SK-N-SH treated with all-trans-retinoic acid at 6 μM for 48 hours (cell line): Measurements from ENCODE around the gene CDC14B.

ENCODE experiments used
- ATAC-seq: fragments of 200-7000 bp; cut with Tn5 transposase; 3 replicates; pipeline ENCODE4 v1.9.1; 2020; ENCODE audit warnings: mild to moderate bottlenecking, moderate library complexity
- ARNTL ChIP-seq: fragments of 450-650 bp; formaldehyde crosslinking; IDR thresholded peaks from 2 replicates; pipeline ENCODE4 v1.5.0; 2020; ENCODE audit warnings: low read depth, mild to moderate bottlenecking, moderate library complexity, borderline replicate concordance
- BACH2 ChIP-seq: fragments of 250-450 bp; sonication (Bioruptor Pico); IDR thresholded peaks from 2 replicates; pipeline ENCODE4 v1.9.0; 2021; ENCODE audit warnings: mild to moderate bottlenecking, borderline replicate concordance
- CSDC2 ChIP-seq: fragments of 250-450 bp; sonication (Bioruptor Pico); IDR thresholded peaks from 2 replicates; pipeline ENCODE4 v1.5.0; 2020; ENCODE audit warnings: mild to moderate bottlenecking, moderate library complexity
- ESRRG ChIP-seq: fragments of 250-450 bp; sonication (Bioruptor Pico); IDR thresholded peaks from 2 replicates; pipeline ENCODE4 v1.6.1; 2021; ENCODE audit warnings: mild to moderate bottlenecking
- ISL1 ChIP-seq: fragments of 250-450 bp; sonication (Bioruptor Pico); IDR thresholded peaks from 2 replicates; pipeline ENCODE4 v2.1.2; 2022; ENCODE audit warnings: mild to moderate bottlenecking, moderate library complexity
- OSR1 ChIP-seq: fragments of 250-450 bp; sonication (Bioruptor Pico); IDR thresholded peaks from 2 replicates; pipeline ENCODE4 v1.8.0; 2022; ENCODE audit warnings: moderate library complexity, mild to moderate bottlenecking, inconsistent platforms
- PPARA ChIP-seq: fragments of 250-450 bp; sonication (Bioruptor Pico); IDR thresholded peaks from 2 replicates; pipeline ENCODE4 v1.5.0; 2020; ENCODE audit warnings: mild to moderate bottlenecking, borderline replicate concordance
- RARB ChIP-seq: fragments of 250-450 bp; sonication (Bioruptor Pico); IDR thresholded peaks from 2 replicates; pipeline ENCODE4 v1.8.0; 2021; ENCODE audit warnings: mild to moderate bottlenecking, moderate library complexity
- SNAI2 ChIP-seq: fragments of 250-450 bp; sonication (Bioruptor Pico); IDR thresholded peaks from 2 replicates; pipeline ENCODE4 v1.5.0; 2020; ENCODE audit warnings: mild to moderate bottlenecking, moderate library complexity
- TCF4 ChIP-seq: fragments of 250-450 bp; sonication (Bioruptor Pico); IDR thresholded peaks from 2 replicates; pipeline ENCODE4 v1.8.0; 2021; ENCODE audit warnings: mild to moderate bottlenecking, moderate library complexity, borderline replicate concordance
- TOX ChIP-seq: fragments of 250-450 bp; sonication (Bioruptor Pico); IDR thresholded peaks from 2 replicates; pipeline ENCODE4 v1.8.0; 2021; ENCODE audit warnings: mild to moderate bottlenecking, moderate library complexity, borderline replicate concordance
- ZC3H10 ChIP-seq: fragments of 250-450 bp; sonication (Bioruptor Pico); IDR thresholded peaks from 2 replicates; pipeline ENCODE4 v1.5.1; 2021; ENCODE audit warnings: mild to moderate bottlenecking, moderate library complexity
- ZFP3 ChIP-seq: fragments of 250-450 bp; sonication (Bioruptor Pico); IDR thresholded peaks from 2 replicates; pipeline ENCODE4 v1.5.0; 2020; ENCODE audit warnings: mild to moderate bottlenecking, moderate library complexity
- ZFP30 ChIP-seq: fragments of 450-650 bp; formaldehyde crosslinking; IDR thresholded peaks from 2 replicates; pipeline ENCODE4 v1.5.0; 2022; ENCODE audit warnings: mild to moderate bottlenecking, moderate library complexity
- ZNF70 ChIP-seq: fragments of 450-650 bp; formaldehyde crosslinking; IDR thresholded peaks from 2 replicates; pipeline ENCODE4 v1.5.0; 2020; ENCODE audit warnings: mild to moderate bottlenecking, moderate library complexity
- ZNF8 ChIP-seq: fragments of 450-650 bp; formaldehyde crosslinking; IDR thresholded peaks from 2 replicates; pipeline ENCODE4 v1.5.0; 2020; ENCODE audit warnings: mild to moderate bottlenecking, moderate library complexity
- TF ChIP-seq, protein P1 (sequence below): fragments of 250-450 bp; sonication (Bioruptor Pico); IDR thresholded peaks from 2 replicates; pipeline ENCODE4 v1.5.1; 2020; ENCODE audit warnings: low read depth, mild to moderate bottlenecking, moderate library complexity
- TF ChIP-seq, protein P2 (sequence below): fragments of 250-450 bp; sonication (Bioruptor Pico); IDR thresholded peaks from 2 replicates; pipeline ENCODE4 v1.5.1; 2021; ENCODE audit warnings: mild to moderate bottlenecking, moderate library complexity
- TF ChIP-seq, protein P3 (sequence below): fragments of 250-450 bp; sonication (Bioruptor Pico); IDR thresholded peaks from 2 replicates; pipeline ENCODE4 v1.5.0; 2020; ENCODE audit warnings: mild to moderate bottlenecking, moderate library complexity
- TF ChIP-seq, protein P4 (sequence below): fragments of 250-450 bp; sonication (Bioruptor Pico); IDR thresholded peaks from 2 replicates; pipeline ENCODE4 v1.8.0; 2020; ENCODE audit warnings: mild to moderate bottlenecking, moderate library complexity, borderline replicate concordance

The CDC14B gene

DNA sequence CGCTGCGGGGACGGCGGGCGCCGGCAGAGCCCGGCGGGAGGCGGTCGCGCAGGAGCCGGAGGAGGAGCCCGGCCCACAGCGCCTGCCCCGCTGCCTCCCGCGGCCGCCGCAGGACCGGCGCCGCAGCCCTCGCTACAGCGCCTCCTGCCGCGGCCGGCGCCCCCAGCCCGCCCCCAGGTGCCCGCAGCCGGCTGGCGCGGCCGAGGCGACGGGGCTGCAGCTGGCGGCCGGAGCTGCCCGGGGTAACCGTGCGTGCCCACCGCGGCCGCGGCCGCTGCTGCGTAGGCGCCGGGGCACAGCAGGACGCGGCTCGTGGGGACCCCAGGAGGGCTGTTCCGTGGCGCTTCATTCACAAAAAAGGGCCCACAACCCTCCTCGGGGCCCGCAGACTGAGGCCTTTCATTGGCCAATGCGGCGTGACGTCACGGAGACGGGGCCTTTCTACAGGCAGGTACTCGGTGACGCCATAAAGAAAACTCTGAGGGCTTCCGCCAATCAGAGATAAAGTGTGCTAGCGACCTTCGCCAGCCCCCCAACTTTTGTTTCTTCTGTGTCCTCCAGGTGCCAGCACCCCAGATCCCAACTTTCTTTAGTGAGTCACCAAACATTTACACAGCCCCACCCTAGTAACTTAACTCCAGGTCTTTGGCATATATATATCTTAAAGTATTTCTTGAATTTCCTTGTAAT is at the start of gene CDC14B:
Gene CDC14B, minus strand, starts transcription at position 353 of the 690 bp plus-strand sequence. CDS start 465 bp downstream, outside the sequence.
- TF ChIP-seq CSDC2 (CRISPR knock-in tag), result no peak
- TF ChIP-seq SNAI2, result no peak
- TF ChIP-seq, protein P1, sequence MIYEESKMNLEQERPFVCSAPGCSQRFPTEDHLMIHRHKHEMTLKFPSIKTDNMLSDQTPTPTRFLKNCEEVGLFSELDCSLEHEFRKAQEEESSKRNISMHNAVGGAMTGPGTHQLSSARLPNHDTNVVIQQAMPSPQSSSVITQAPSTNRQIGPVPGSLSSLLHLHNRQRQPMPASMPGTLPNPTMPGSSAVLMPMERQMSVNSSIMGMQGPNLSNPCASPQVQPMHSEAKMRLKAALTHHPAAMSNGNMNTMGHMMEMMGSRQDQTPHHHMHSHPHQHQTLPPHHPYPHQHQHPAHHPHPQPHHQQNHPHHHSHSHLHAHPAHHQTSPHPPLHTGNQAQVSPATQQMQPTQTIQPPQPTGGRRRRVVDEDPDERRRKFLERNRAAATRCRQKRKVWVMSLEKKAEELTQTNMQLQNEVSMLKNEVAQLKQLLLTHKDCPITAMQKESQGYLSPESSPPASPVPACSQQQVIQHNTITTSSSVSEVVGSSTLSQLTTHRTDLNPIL, result no peak
- TF ChIP-seq, protein P2, sequence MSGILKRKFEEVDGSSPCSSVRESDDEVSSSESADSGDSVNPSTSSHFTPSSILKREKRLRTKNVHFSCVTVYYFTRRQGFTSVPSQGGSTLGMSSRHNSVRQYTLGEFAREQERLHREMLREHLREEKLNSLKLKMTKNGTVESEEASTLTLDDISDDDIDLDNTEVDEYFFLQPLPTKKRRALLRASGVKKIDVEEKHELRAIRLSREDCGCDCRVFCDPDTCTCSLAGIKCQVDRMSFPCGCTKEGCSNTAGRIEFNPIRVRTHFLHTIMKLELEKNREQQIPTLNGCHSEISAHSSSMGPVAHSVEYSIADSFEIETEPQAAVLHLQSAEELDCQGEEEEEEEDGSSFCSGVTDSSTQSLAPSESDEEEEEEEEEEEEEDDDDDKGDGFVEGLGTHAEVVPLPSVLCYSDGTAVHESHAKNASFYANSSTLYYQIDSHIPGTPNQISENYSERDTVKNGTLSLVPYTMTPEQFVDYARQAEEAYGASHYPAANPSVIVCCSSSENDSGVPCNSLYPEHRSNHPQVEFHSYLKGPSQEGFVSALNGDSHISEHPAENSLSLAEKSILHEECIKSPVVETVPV, result no peak
- no peak for TF ChIP-seq ESRRG
- TF ChIP-seq ZNF8, result no peak
- no peak for TF ChIP-seq ZFP30
- TF ChIP-seq, protein P3, sequence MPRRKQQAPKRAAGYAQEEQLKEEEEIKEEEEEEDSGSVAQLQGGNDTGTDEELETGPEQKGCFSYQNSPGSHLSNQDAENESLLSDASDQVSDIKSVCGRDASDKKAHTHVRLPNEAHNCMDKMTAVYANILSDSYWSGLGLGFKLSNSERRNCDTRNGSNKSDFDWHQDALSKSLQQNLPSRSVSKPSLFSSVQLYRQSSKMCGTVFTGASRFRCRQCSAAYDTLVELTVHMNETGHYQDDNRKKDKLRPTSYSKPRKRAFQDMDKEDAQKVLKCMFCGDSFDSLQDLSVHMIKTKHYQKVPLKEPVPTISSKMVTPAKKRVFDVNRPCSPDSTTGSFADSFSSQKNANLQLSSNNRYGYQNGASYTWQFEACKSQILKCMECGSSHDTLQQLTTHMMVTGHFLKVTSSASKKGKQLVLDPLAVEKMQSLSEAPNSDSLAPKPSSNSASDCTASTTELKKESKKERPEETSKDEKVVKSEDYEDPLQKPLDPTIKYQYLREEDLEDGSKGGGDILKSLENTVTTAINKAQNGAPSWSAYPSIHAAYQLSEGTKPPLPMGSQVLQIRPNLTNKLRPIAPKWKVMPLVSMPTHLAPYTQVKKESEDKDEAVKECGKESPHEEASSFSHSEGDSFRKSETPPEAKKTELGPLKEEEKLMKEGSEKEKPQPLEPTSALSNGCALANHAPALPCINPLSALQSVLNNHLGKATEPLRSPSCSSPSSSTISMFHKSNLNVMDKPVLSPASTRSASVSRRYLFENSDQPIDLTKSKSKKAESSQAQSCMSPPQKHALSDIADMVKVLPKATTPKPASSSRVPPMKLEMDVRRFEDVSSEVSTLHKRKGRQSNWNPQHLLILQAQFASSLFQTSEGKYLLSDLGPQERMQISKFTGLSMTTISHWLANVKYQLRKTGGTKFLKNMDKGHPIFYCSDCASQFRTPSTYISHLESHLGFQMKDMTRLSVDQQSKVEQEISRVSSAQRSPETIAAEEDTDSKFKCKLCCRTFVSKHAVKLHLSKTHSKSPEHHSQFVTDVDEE (CRISPR knock-in tag), result no peak
- no peak for TF ChIP-seq RARB (CRISPR knock-in tag)
- no peak for TF ChIP-seq ZC3H10 (CRISPR knock-in tag)
- TF ChIP-seq ARNTL (CRISPR knock-in tag), result no peak
- peak; percentile 84 for ATAC-seq

DNA sequence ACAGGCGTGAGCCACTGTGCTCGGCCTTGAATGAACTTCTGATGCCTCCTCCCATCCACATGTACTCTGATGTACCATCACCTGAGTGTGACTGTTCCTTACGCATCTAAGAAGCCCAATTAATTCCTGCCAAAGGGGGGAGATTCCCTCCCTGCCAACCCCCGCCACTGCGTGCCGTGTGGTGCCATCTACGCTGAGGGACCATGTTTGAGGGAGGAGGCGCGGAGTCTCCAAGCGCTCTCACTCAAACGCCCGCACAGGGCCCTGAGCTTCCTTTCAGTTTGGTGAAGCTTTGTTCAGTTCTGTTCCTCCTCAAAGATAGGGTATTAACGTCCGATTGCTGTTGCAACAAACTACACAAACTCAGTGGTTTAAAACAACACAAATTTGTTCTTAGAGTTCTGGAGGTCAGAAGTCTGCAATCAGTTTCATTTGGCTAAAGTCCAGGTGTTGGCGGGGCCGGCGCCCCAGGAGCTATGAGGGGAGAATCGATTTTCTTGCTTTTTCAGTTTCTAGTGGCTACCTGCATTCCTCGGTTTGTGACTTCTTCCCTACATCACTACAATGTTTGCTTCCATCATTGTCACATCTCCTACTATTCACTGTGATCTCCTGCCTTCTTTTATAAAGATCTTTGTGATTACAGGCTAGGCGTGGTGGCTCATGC is 49.4 kb upstream of the CDC14B start:
- no peak for TF ChIP-seq ZNF8
- TF ChIP-seq, protein P4, sequence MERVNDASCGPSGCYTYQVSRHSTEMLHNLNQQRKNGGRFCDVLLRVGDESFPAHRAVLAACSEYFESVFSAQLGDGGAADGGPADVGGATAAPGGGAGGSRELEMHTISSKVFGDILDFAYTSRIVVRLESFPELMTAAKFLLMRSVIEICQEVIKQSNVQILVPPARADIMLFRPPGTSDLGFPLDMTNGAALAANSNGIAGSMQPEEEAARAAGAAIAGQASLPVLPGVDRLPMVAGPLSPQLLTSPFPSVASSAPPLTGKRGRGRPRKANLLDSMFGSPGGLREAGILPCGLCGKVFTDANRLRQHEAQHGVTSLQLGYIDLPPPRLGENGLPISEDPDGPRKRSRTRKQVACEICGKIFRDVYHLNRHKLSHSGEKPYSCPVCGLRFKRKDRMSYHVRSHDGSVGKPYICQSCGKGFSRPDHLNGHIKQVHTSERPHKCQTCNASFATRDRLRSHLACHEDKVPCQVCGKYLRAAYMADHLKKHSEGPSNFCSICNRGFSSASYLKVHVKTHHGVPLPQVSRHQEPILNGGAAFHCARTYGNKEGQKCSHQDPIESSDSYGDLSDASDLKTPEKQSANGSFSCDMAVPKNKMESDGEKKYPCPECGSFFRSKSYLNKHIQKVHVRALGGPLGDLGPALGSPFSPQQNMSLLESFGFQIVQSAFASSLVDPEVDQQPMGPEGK (CRISPR knock-in tag), result no peak
- no peak for TF ChIP-seq ISL1
- TF ChIP-seq ARNTL (CRISPR knock-in tag), result no peak
- TF ChIP-seq ZFP30, result no peak
- no peak for ATAC-seq

DNA sequence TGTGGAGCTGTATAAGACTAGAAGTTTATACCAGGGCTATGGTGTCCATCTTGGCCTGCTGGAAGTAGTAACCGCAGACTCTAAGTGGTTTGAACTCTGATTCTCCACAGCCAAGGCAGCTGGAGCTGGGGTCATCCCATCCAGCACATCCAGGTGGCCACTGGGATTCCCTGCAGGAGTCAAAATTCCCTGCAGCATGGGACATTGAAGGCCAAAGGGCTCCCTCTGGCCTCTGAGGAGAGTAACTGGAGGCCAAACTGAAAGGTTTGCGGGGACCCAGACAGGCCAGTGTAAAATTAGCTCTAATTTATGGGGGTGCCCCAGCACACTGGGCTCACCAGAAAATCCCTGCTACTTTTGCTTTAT is 47.7 kb upstream of the CDC14B start:
- no peak for TF ChIP-seq ESRRG
- TF ChIP-seq, protein P4 (CRISPR knock-in tag), result no peak
- TF ChIP-seq PPARA (CRISPR knock-in tag), result no peak
- no peak for TF ChIP-seq ZNF8
- no peak for TF ChIP-seq ZC3H10 (CRISPR knock-in tag)
- no peak for TF ChIP-seq BACH2 (CRISPR knock-in tag)
- no peak for TF ChIP-seq CSDC2 (CRISPR knock-in tag)
- no peak for TF ChIP-seq ISL1
- no peak for TF ChIP-seq ZNF70 (CRISPR knock-in tag)
- no peak for TF ChIP-seq ZFP3 (CRISPR knock-in tag)
- no peak for TF ChIP-seq ARNTL (CRISPR knock-in tag)
- TF ChIP-seq RARB (CRISPR knock-in tag), result no peak
- no peak for TF ChIP-seq OSR1 (CRISPR knock-in tag)
- TF ChIP-seq, protein P3 (CRISPR knock-in tag), result no peak
- TF ChIP-seq, protein P2, result no peak
- no peak for TF ChIP-seq TCF4 (CRISPR knock-in tag)
- no peak for TF ChIP-seq SNAI2
- TF ChIP-seq, protein P1, result no peak
- no peak for TF ChIP-seq TOX (CRISPR knock-in tag)
- ATAC-seq, result peak; percentile 30; the same call in 2 of the 3 replicates
